GM23338 (cell line): ENCODE results near the gene ZBTB40. TPM values are rescaled to one million over a fixed set of nuclear protein-coding genes. Genes with fewer than 3 reads are reported as not detected.

Experiments used
- ATAC-seq: fragments of 200-7000 bp; cut with Tn5 transposase; 3 replicates; pipeline ENCODE4 v1.9.1; 2020
- DNase-seq: peaks from one replicate; pipeline ENCODE4 v3.0.0-alpha.2; 2015; ENCODE audit warnings: low spot score
- H2AFZ ChIP-seq: fragments of 200-600 bp; sonication (generic); 2 replicates; pipeline ENCODE4 v1.8.0; 2016; ENCODE audit warnings: antibody characterized with exemption, mild to moderate bottlenecking, moderate library complexity
- H3F3A ChIP-seq: fragments of 200-600 bp; sonication (generic); replicated peaks from 2 replicates; pipeline ENCODE4 v1.8.0; 2017; ENCODE audit warnings: antibody characterized with exemption, mixed run types, low read depth
- H3K27ac ChIP-seq: fragments of 200-600 bp; sonication (generic); 2 replicates; pipeline ENCODE4 v1.6.1; 2016; ENCODE audit warnings: low read depth
- H3K27me3 ChIP-seq: fragments of 200-600 bp; sonication (generic); 2 replicates; pipeline ENCODE4 v1.8.0; 2016; ENCODE audit warnings: mild to moderate bottlenecking, mixed run types, moderate library complexity; ENCODE audit not compliant: insufficient read depth
- H3K36me3 ChIP-seq: fragments of 200-600 bp; sonication (generic); 2 replicates; pipeline ENCODE4 v1.8.0; 2016; ENCODE audit warnings: mild to moderate bottlenecking; ENCODE audit not compliant: insufficient read depth
- H3K4me1 ChIP-seq: fragments of 200-600 bp; sonication (generic); 2 replicates; pipeline ENCODE4 v1.8.0; 2016; ENCODE audit warnings: mild to moderate bottlenecking, moderate library complexity; ENCODE audit not compliant: insufficient read depth
- H3K4me2 ChIP-seq: fragments of 200-600 bp; sonication (generic); 2 replicates; pipeline ENCODE4 v1.7.1; 2017; ENCODE audit warnings: mixed run types
- H3K4me3 ChIP-seq: fragments of 200-600 bp; sonication (generic); 2 replicates; pipeline ENCODE4 v1.6.1; 2016; ENCODE audit warnings: mixed run types
- H3K79me2 ChIP-seq: fragments of 200-600 bp; sonication (generic); replicated peaks from 2 replicates; pipeline ENCODE4 v1.8.0; 2017; ENCODE audit warnings: mild to moderate bottlenecking; ENCODE audit not compliant: insufficient read depth
- H3K9me2 ChIP-seq: fragments of 200-600 bp; sonication (generic); 2 replicates; pipeline ENCODE4 v1.8.0; 2017; ENCODE audit not compliant: insufficient read depth
- H4K20me1 ChIP-seq: fragments of 200-600 bp; sonication (generic); replicated peaks from 2 replicates; pipeline ENCODE4 v1.8.0; 2017; ENCODE audit warnings: mild to moderate bottlenecking; ENCODE audit not compliant: insufficient read depth
- H3K27ac Mint-ChIP-seq: 2 replicates; pipeline ENCODE4 v1.8.0; 2020; ENCODE audit warnings: inconsistent platforms, mild to moderate bottlenecking, moderate library complexity, mixed read lengths
- H3K27me3 Mint-ChIP-seq: 3 replicates; pipeline ENCODE4 v1.8.0; 2022; ENCODE audit warnings: low read depth, mild to moderate bottlenecking, moderate library complexity, mixed read lengths, inconsistent platforms; ENCODE audit not compliant: insufficient read depth, poor library complexity
- H3K36me3 Mint-ChIP-seq: 3 replicates; pipeline ENCODE4 v1.8.0; 2021; ENCODE audit warnings: low read depth, mild to moderate bottlenecking, inconsistent platforms, moderate library complexity, mixed read lengths
- H3K4me1 Mint-ChIP-seq: 3 replicates; pipeline ENCODE4 v1.8.0; 2020; ENCODE audit warnings: mild to moderate bottlenecking, inconsistent platforms, mixed read lengths
- H3K4me3 Mint-ChIP-seq: 3 replicates; pipeline ENCODE4 v1.8.0; 2021; ENCODE audit warnings: moderate library complexity, mild to moderate bottlenecking, inconsistent platforms, mixed read lengths
- H3K9me3 Mint-ChIP-seq: 3 replicates; pipeline ENCODE4 v1.8.0; 2020; ENCODE audit warnings: moderate library complexity, mild to moderate bottlenecking, inconsistent platforms, mixed read lengths
- CREB1 ChIP-seq: fragments of 250-450 bp; sonication (Bioruptor Pico); IDR thresholded peaks from 2 replicates; pipeline ENCODE4 v1.5.0; 2020; ENCODE audit warnings: low read depth, mild to moderate bottlenecking, moderate library complexity
- EZH2 ChIP-seq: fragments of 200-600 bp; sonication (generic); IDR thresholded peaks from one replicate; pipeline ENCODE4 v1.8.0; 2017; ENCODE audit warnings: antibody characterized with exemption, mild to moderate bottlenecking, low read depth; ENCODE audit not compliant: unreplicated experiment
- EZH2phosphoT487 ChIP-seq: fragments of 200-600 bp; sonication (generic); IDR thresholded peaks from one replicate; pipeline ENCODE4 v1.8.1; 2018; ENCODE audit warnings: antibody characterized with exemption; ENCODE audit not compliant: unreplicated experiment
- JUNB ChIP-seq: IDR thresholded peaks from one replicate; pipeline ENCODE4 v1.6.1; 2016; ENCODE audit warnings: antibody characterized with exemption; ENCODE audit not compliant: unreplicated experiment
- POLR2AphosphoS5 ChIP-seq: IDR thresholded peaks from 2 replicates; pipeline ENCODE4 v1.6.1; 2016; ENCODE audit warnings: antibody characterized with exemption, low read depth
- STAT1 ChIP-seq: IDR thresholded peaks from one replicate; pipeline ENCODE4 v1.6.1; 2016; ENCODE audit warnings: antibody characterized with exemption; ENCODE audit not compliant: unreplicated experiment
- ZNF331 ChIP-seq: fragments of 250-450 bp; sonication (Bioruptor Pico); IDR thresholded peaks from 2 replicates; pipeline ENCODE4 v1.5.0; 2020; ENCODE audit warnings: low read depth, mild to moderate bottlenecking, moderate library complexity
- polyA plus RNA-seq: library from polyadenylated mRNA; unstranded; fragments of >200 nt; fragmentation: Nextera tagmentation; extraction: Ambion mirVana; gene quantifications from 2 replicates; pipeline ENCODE4 v1.2.1, GENCODE V29; 2016
- total RNA-seq: library from RNA; depleted of rRNA; stranded (reverse); fragments of >200 nt; shearing (Covaris generic); gene quantifications from 2 replicates; pipeline ENCODE4 v1.2.3, GENCODE V29; 2014
- TF ChIP-seq, protein P1 (sequence below): IDR thresholded peaks from one replicate; pipeline ENCODE4 v1.6.1; 2018; ENCODE audit warnings: antibody characterized with exemption; ENCODE audit not compliant: unreplicated experiment
- TF ChIP-seq, protein P2 (sequence below): IDR thresholded peaks from 2 replicates; pipeline ENCODE4 v1.6.1; 2016; ENCODE audit warnings: antibody characterized with exemption

The ZBTB40 gene
- total and polyA plus RNA-seq, 2 experiments from 2014 or later, result 3.1 to 22.7 TPM

DNA sequence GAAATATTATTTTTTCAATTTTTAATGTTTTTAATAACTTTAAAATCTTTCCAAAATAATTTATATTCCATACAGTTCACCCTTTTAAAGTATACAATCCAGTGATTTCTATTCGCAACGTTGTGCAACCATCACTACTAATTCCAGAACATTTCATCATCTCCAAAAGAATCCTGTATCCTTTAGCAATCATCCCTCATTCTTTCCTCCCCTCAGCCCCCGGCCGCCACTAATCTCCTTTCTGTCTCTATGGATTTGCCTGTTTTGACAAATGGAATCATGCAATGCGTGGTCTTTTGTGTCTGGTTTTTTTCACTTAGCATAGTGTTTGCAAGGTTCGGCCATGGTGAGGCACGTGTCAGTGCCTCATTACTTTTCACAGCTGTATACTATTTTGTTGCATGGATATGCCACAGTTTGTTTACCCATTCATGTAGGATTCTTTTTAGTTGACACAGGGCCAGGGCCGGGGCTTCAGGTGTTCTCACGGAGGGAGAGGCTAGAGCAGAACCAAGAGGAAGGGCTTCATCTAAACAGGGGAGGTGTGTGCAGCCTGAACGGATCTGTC is 40.6 kb upstream of the ZBTB40 start (continued):
- no peak for TF ChIP-seq ZNF331 (CRISPR knock-in tag)
- TF ChIP-seq STAT1, result no peak
- TF ChIP-seq, protein P1, sequence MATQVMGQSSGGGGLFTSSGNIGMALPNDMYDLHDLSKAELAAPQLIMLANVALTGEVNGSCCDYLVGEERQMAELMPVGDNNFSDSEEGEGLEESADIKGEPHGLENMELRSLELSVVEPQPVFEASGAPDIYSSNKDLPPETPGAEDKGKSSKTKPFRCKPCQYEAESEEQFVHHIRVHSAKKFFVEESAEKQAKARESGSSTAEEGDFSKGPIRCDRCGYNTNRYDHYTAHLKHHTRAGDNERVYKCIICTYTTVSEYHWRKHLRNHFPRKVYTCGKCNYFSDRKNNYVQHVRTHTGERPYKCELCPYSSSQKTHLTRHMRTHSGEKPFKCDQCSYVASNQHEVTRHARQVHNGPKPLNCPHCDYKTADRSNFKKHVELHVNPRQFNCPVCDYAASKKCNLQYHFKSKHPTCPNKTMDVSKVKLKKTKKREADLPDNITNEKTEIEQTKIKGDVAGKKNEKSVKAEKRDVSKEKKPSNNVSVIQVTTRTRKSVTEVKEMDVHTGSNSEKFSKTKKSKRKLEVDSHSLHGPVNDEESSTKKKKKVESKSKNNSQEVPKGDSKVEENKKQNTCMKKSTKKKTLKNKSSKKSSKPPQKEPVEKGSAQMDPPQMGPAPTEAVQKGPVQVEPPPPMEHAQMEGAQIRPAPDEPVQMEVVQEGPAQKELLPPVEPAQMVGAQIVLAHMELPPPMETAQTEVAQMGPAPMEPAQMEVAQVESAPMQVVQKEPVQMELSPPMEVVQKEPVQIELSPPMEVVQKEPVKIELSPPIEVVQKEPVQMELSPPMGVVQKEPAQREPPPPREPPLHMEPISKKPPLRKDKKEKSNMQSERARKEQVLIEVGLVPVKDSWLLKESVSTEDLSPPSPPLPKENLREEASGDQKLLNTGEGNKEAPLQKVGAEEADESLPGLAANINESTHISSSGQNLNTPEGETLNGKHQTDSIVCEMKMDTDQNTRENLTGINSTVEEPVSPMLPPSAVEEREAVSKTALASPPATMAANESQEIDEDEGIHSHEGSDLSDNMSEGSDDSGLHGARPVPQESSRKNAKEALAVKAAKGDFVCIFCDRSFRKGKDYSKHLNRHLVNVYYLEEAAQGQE, result no peak
- TF ChIP-seq, protein P2, sequence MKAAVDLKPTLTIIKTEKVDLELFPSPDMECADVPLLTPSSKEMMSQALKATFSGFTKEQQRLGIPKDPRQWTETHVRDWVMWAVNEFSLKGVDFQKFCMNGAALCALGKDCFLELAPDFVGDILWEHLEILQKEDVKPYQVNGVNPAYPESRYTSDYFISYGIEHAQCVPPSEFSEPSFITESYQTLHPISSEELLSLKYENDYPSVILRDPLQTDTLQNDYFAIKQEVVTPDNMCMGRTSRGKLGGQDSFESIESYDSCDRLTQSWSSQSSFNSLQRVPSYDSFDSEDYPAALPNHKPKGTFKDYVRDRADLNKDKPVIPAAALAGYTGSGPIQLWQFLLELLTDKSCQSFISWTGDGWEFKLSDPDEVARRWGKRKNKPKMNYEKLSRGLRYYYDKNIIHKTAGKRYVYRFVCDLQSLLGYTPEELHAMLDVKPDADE, result no peak
- TF ChIP-seq CREB1 (CRISPR knock-in tag), result no peak

DNA sequence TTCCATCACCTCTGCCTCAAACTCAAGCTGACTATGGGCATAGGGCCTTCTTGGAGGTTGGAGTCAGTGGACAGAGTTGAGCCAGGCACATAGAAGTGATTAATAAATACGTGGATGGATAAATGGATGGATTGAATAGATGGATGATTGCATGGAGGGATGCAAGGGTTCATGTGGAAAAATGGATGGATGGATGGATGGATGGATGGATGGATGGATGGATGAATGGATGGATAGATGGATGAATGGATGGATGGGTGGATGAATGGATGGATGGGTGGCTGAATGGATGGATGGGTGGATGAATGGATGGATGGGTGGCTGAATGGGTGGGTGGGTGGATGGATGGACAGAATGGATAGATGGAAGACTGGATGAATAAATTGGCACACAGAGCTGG is 40.1 kb upstream of the ZBTB40 start:
- Mint-ChIP-seq H3K4me3 (no peak overlapping the region), H3K9me3 (peaks cover 6% of the 10 kb centered on the region; the same call in 1 of the 3 replicates), H3K27me3 (peaks cover 15% of the 10 kb centered on the region), H3K36me3 (no peaks in the 10 kb centered on the region), H3K4me1 (peaks cover 20% of the 10 kb centered on the region), H3K27ac (no peak overlapping the region)
- Histone ChIP-seq H3K9me2 (no peaks in the 10 kb centered on the region), H3K27me3 (no peaks in the 10 kb centered on the region), H3K4me2 (no peak overlapping the region), H3K4me1 (0 out of 2 replicates have a peak, but pooled peaks cover 3% of the 10 kb centered on the region), H3K27ac (no peak overlapping the region), H3K4me3 (no peak overlapping the region), H3K79me2 (no peaks in the 10 kb centered on the region), H2AFZ (no peak overlapping the region), H3K36me3 (no peaks in the 10 kb centered on the region), H4K20me1 (no peaks in the 10 kb centered on the region), H3F3A (no peaks in the 10 kb centered on the region)
- DNase-seq (no peak), ATAC-seq (no peak)
- TF ChIP-seq, protein P2, result no peak
- TF ChIP-seq POLR2AphosphoS5 (no peak), EZH2phosphoT487 (no peak), CREB1 (CRISPR knock-in tag) (no peak), EZH2 (no peak), JUNB (no peak), ZNF331 (CRISPR knock-in tag) (no peak)
- TF ChIP-seq, protein P1, result no peak
